SK-N-SH (cell line): ENCODE measurements around the gene MAN1A2. TPM values are rescaled to one million over a fixed set of nuclear protein-coding genes. Genes with fewer than 3 reads are reported as not detected.
A peak's percentile ranks its signal among the peaks of the same experiment; 100 is the strongest.
"Not testable (repeated sequence)": the region's sequence is repeated elsewhere in the genome, so short reads cannot be mapped to it uniquely, and the experiment has no call there.

Experiments
- CTCF ChIA-PET: fragments of 300-600, 350-600 bp; formaldehyde crosslinking; extraction: SDS; loops from one replicate; lab custom pipeline; 2021; lab: Yijun Ruan, JAX
- POLR2A ChIA-PET: fragments of 350-600 bp; sonication (Branson Sonifier 250); formaldehyde crosslinking; extraction: SDS; loops from one replicate; lab custom pipeline; 2020; ENCODE audit warnings: antibody characterized with exemption, inconsistent platforms; lab: Yijun Ruan, JAX
- DNase-seq: peaks from one replicate; pipeline ENCODE4 v3.0.0; 2012
- H2AFZ ChIP-seq: fragments of 200-600 bp; sonication (generic); 2 replicates; pipeline ENCODE4 v1.8.1; 2016; ENCODE audit warnings: antibody characterized with exemption, mild to moderate bottlenecking, low read depth
- H3F3A ChIP-seq: fragments of 200-600 bp; sonication (generic); replicated peaks from 2 replicates; pipeline ENCODE3; 2016; ENCODE audit warnings: antibody characterized with exemption, mild to moderate bottlenecking; ENCODE audit not compliant: insufficient read depth
- H3K27ac ChIP-seq, 2 experiments: fragments of 200-500 bp in 1 of 2; fragments of 200-600 bp in 1 of 2; sonication (Bioruptor generic) in 1 of 2; sonication (generic), shearing (Covaris generic) in 1 of 2; 2 replicates each; pipeline versions ENCODE4 v1.5.1 to v1.6.1; 2014 to 2016; ENCODE audit warnings: low read depth in 2 of 2, inconsistent platforms in 1 of 2, low read length in 1 of 2, mild to moderate bottlenecking in 1 of 2, mixed read lengths in 1 of 2
- H3K27me3 ChIP-seq: fragments of 200-600 bp; sonication (generic), shearing (Covaris generic); 2 replicates; pipeline ENCODE4 v1.6.1; 2016; ENCODE audit warnings: mixed run types; ENCODE audit not compliant: insufficient read depth
- H3K36me3 ChIP-seq, 2 experiments: fragments of 200-500 bp in 1 of 2; fragments of 200-600 bp in 1 of 2; sonication (Bioruptor generic) in 1 of 2; sonication (generic) in 1 of 2; replicated peaks in 1 of 2; 2 replicates each; pipeline versions ENCODE3 to v1.5.1; 2014 to 2016; ENCODE audit warnings: low read length in 1 of 2, mild to moderate bottlenecking in 1 of 2; ENCODE audit not compliant: insufficient read depth in 2 of 2, control insufficient read depth in 1 of 2
- H3K4me1 ChIP-seq, 2 experiments: fragments of 200-500 bp in 1 of 2; fragments of 200-600 bp in 1 of 2; sonication (Bioruptor generic) in 1 of 2; sonication (generic), shearing (Covaris generic) in 1 of 2; 2 replicates each; pipeline versions ENCODE4 v1.5.1 to v1.6.1; 2014 to 2016; ENCODE audit warnings: low read depth in 1 of 2, low read length in 1 of 2, mixed run types in 1 of 2; ENCODE audit not compliant: insufficient read depth in 2 of 2, control insufficient read depth in 1 of 2
- H3K4me2 ChIP-seq: fragments of 200-600 bp; sonication (generic), shearing (Covaris generic); 2 replicates; pipeline ENCODE4 v1.6.1; 2017; ENCODE audit warnings: mixed run types
- H3K4me3 ChIP-seq, 2 experiments: fragments of 200-500 bp in 1 of 2; fragments of 200-600 bp in 1 of 2; sonication (Bioruptor generic) in 1 of 2; sonication (generic), shearing (Covaris generic) in 1 of 2; 2 replicates each; pipeline versions ENCODE4 v1.5.1 to v1.8.1; 2014 to 2016; ENCODE audit warnings: low read depth in 2 of 2, inconsistent platforms in 1 of 2, low read length in 1 of 2, mild to moderate bottlenecking in 1 of 2, mixed read lengths in 1 of 2, moderate library complexity in 1 of 2
- H3K79me2 ChIP-seq: fragments of 200-600 bp; sonication (generic); 2 replicates; pipeline ENCODE4 v1.8.1; 2017; ENCODE audit warnings: mild to moderate bottlenecking; ENCODE audit not compliant: insufficient read depth
- H3K9ac ChIP-seq: fragments of 200-600 bp; sonication (generic); 2 replicates; pipeline ENCODE4 v1.6.1; 2017; ENCODE audit warnings: mixed run types
- H3K9me2 ChIP-seq: fragments of 200-600 bp; sonication (generic); 2 replicates; pipeline ENCODE4 v1.6.1; 2017; ENCODE audit warnings: mixed run types
- H3K9me3 ChIP-seq: fragments of 200-600 bp; sonication (generic); 2 replicates; pipeline ENCODE4 v1.6.1; 2017; ENCODE audit warnings: mixed run types, mild to moderate bottlenecking, moderate library complexity
- H4K20me1 ChIP-seq: fragments of 200-600 bp; sonication (generic); 2 replicates; pipeline ENCODE4 v1.6.1; 2017; ENCODE audit warnings: mild to moderate bottlenecking, mixed run types; ENCODE audit not compliant: insufficient read depth
- CHD2 ChIP-seq: fragments of 150-350 bp; IDR thresholded peaks from 2 replicates; pipeline ENCODE4 v1.6.1; 2018; ENCODE audit warnings: low read length; ENCODE audit not compliant: partially characterized antibody
- EP300 ChIP-seq, 2 experiments: IDR thresholded peaks; 2 replicates each; pipeline versions ENCODE4 v1.4.0 to v1.6.1; 2012; ENCODE audit warnings: borderline replicate concordance in 1 of 2, low read depth in 1 of 2, low read length in 1 of 2
- EZH2phosphoT487 ChIP-seq: fragments of 200-600 bp; sonication (generic); IDR thresholded peaks from 2 replicates; pipeline ENCODE4 v1.6.1; 2017; ENCODE audit warnings: low read depth, mixed run types, mild to moderate bottlenecking, antibody characterized with exemption, moderate library complexity, borderline replicate concordance
- FOXM1 ChIP-seq: IDR thresholded peaks from 2 replicates; pipeline ENCODE4 v1.4.0; 2012; ENCODE audit warnings: low read depth, mild to moderate bottlenecking
- GABPA ChIP-seq: IDR thresholded peaks from 2 replicates; pipeline ENCODE4 v1.4.0; 2012; ENCODE audit warnings: low read depth, mild to moderate bottlenecking
- GATA2 ChIP-seq: sonication (generic); formaldehyde crosslinking; IDR thresholded peaks from 2 replicates; pipeline ENCODE4 v1.5.0; 2020; ENCODE audit warnings: mild to moderate bottlenecking, missing genetic modification reagents
- NFIC ChIP-seq: IDR thresholded peaks from 2 replicates; pipeline ENCODE4 v1.4.0; 2012; ENCODE audit warnings: borderline replicate concordance
- NRF1 ChIP-seq: IDR thresholded peaks from 2 replicates; pipeline ENCODE4 v1.6.1; 2012; ENCODE audit warnings: low read depth, mild to moderate bottlenecking, low read length
- POLR2AphosphoS5 ChIP-seq: IDR thresholded peaks from 2 replicates; pipeline ENCODE4 v1.6.1; 2012; ENCODE audit warnings: low read depth, low read length
- TEAD4 ChIP-seq: IDR thresholded peaks from 2 replicates; pipeline ENCODE4 v1.4.0; 2012; ENCODE audit warnings: mild to moderate bottlenecking, borderline replicate concordance; ENCODE audit not compliant: insufficient read depth
- YY1 ChIP-seq: IDR thresholded peaks from 2 replicates; pipeline ENCODE4 v1.4.0; 2012; ENCODE audit warnings: low read depth, mild to moderate bottlenecking
- WGBS: methylation state at CpG from one replicate; pipeline ENCODE4 v1.1.6; 2017; ENCODE audit warnings: low lambda C conversion rate; 5-methylcytosine and 5-hydroxymethylcytosine counted together
- polyA plus RNA-seq, 3 experiments: library from polyadenylated mRNA; depleted of rRNA; stranded (reverse); fragments of >200 nt; gene quantifications; 2 replicates each; pipeline ENCODE4 v1.2.3, GENCODE V29; 2012
- TF ChIP-seq, protein P1 (sequence below): IDR thresholded peaks from 2 replicates; pipeline ENCODE4; 2012

The MAN1A2 gene
- polyA plus RNA-seq, 1 of the 3 experiments (the other 2 are of a cell fraction) = 6.0 TPM

DNA sequence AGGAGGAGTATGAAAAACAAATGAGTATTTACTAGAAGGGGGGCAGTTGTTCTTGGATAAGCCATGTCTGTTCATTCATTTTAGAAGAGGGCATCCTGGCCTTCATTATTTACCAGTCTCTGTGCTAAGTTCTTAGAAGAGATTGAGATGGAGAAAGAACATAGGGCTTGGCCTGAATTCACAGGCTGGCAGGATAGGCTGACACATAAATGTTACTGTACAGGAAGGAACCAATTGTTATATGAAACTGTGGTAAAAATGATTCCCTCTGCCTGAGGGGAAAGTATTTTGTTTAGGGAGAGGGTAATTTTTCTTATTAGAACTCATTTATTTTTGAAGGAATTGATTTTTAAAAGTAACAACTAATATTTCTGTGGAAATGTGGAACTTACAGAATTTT is 99.5 kb downstream of the MAN1A2 start:
- no peak for DNase-seq
- Histone ChIP-seq H3K4me2 (peak overlapping the region; percentile 29; the same call in 1 of the 2 replicates), H3K27me3 (no peaks in the 10 kb centered on the region), H3K4me1 (peaks cover 0 to 12% of the 10 kb centered on the region in 2 experiments; a peak in 2 of 4 replicates), H4K20me1 (no peaks in the 10 kb centered on the region), H3K79me2 (no peaks in the 10 kb centered on the region), H3K9ac (no peak overlapping the region), H2AFZ (no peak overlapping the region), H3K4me3 (no peak overlapping the region), H3K9me3 (no peaks in the 10 kb centered on the region; the same call in 1 of the 2 replicates), H3K27ac (peak overlapping the region in 1 of 2 experiments; percentile 58; a peak in 1 of 4 replicates)
- CTCF ChIA-PET = no interaction called here
- TF ChIP-seq CHD2 (no peak), EZH2phosphoT487 (no peak), GATA2 (no peak), TEAD4 (no peak), GABPA (no peak), POLR2AphosphoS5 (no peak)
- TF ChIP-seq, all 33 proteins: peak for 0
- Histone ChIP-seq H3F3A (peaks cover 19% of the 10 kb centered on the region), H3K9me2 (no peaks in the 10 kb centered on the region; the same call in 1 of the 2 replicates), H3K36me3 (peaks cover 10 to 29% of the 10 kb centered on the region in 2 experiments)
- POLR2A ChIA-PET = no interaction called here

DNA sequence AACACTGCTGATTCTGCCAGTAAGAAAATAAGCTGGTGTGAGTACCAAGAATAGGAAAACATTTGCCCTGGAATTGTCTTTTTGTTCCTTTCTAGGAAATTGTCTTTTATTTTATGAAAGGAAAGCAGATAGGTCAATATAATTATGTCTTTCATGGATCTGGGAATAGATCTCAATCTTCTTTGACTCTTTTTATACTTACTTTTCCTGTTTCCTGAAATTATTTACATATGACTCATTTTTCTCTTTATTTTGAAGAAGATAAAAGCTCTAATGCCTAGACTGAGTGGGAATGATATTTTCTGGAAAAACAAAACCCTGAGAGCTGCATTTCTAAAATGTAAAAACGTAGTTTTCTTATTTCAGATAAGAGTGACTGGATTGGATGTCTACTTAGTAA is 100.1 kb downstream of the MAN1A2 start:
- H3K27me3 ChIP-seq = no peaks in the 10 kb centered on the region
- H2AFZ ChIP-seq = no peak overlapping the region
- H3K36me3 ChIP-seq = peaks cover 8 to 23% of the 10 kb centered on the region in 2 experiments
- no peak overlapping the region for H3K9ac ChIP-seq
- H3K9me3 ChIP-seq = no peaks in the 10 kb centered on the region; the same call in 1 of the 2 replicates
- peak overlapping the region in 1 of 2 experiments; percentile 58; a peak in 2 of 4 replicates for H3K27ac ChIP-seq
- H3K4me3 ChIP-seq = no peak overlapping the region
- no peak for DNase-seq
- H3K4me2 ChIP-seq = peak overlapping the region; percentile 29; the same call in 1 of the 2 replicates
- TF ChIP-seq YY1 (no peak), NFIC (no peak), NRF1 (no peak)
- no peaks in the 10 kb centered on the region for H3K79me2 ChIP-seq
- peaks cover 21% of the 10 kb centered on the region for H3F3A ChIP-seq
- POLR2A ChIA-PET = no interaction called here
- CTCF ChIA-PET = no interaction called here
- H3K4me1 ChIP-seq = peaks cover 0 to 12% of the 10 kb centered on the region in 2 experiments; a peak in 2 of 4 replicates
- no peaks in the 10 kb centered on the region; the same call in 1 of the 2 replicates for H3K9me2 ChIP-seq
- 16% methylated on average over 1 of the region's 1 CpG for WGBS
- no peaks in the 10 kb centered on the region for H4K20me1 ChIP-seq

- Histone ChIP-seq H3K4me1 (no peaks in the 10 kb centered on the region), H3K4me2 (no peak overlapping the region), H4K20me1 (no peaks in the 10 kb centered on the region), H3K79me2 (no peaks in the 10 kb centered on the region), H3K9me2 (no peaks in the 10 kb centered on the region; the same call in 1 of the 2 replicates), H3K27me3 (no peaks in the 10 kb centered on the region), H2AFZ (no peak overlapping the region), H3F3A (peaks cover 3% of the 10 kb centered on the region), H3K36me3 (peaks cover 3 to 28% of the 10 kb centered on the region in 2 experiments), H3K9me3 (0 out of 2 replicates have a peak, but pooled peaks cover 6% of the 10 kb centered on the region), H3K9ac (no peak overlapping the region), H3K4me3 (no peak overlapping the region), H3K27ac (no peak overlapping the region)
- CTCF ChIA-PET = interaction anchor here (1.1 kb wide), 1 partner anchor 188 kb away, joined by 3 read pairs; no protein-coding TSS in a partner anchor
- POLR2A ChIA-PET = no interaction called here
- no peak for DNase-seq
- no peak for TF ChIP-seq CHD2
- no peak for TF ChIP-seq FOXM1
- TF ChIP-seq, protein P1, sequence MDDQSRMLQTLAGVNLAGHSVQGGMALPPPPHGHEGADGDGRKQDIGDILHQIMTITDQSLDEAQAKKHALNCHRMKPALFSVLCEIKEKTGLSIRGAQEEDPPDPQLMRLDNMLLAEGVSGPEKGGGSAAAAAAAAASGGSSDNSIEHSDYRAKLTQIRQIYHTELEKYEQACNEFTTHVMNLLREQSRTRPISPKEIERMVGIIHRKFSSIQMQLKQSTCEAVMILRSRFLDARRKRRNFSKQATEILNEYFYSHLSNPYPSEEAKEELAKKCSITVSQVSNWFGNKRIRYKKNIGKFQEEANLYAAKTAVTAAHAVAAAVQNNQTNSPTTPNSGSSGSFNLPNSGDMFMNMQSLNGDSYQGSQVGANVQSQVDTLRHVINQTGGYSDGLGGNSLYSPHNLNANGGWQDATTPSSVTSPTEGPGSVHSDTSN = no peak
- no peak for TF ChIP-seq EP300 (IDR thresholded peaks at IDR 0.05; ENCODE audit: borderline replicate concordance in 1 of 2, low read depth in 1 of 2, low read length in 1 of 2)
These were observed 105.8 kb downstream of the MAN1A2 start for GRCh38 chr1:117473063-117473462.

GRCh38 chr1:117475495-117475894 is 108.2 kb downstream of the MAN1A2 start:
- H3K4me1 ChIP-seq, H3F3A ChIP-seq, H3K9ac ChIP-seq, POLR2A ChIA-PET, DNase-seq, H3K9me2 ChIP-seq, H3K4me3 ChIP-seq, H3K79me2 ChIP-seq, CTCF ChIA-PET, H2AFZ ChIP-seq, H4K20me1 ChIP-seq, H3K4me2 ChIP-seq, H3K27me3 ChIP-seq, H3K9me3 ChIP-seq, H3K27ac ChIP-seq: not testable (repeated sequence)
- H3K36me3 ChIP-seq = peaks cover 0 to 15% of the 10 kb centered on the region in 2 experiments
- 95% methylated on average over 2 of the region's 2 CpGs for WGBS
